Measurements from ENCODE around the gene ZMYM5.

- TF ChIP-seq ZNF324 (CRISPR knock-in tag; IDR thresholded peaks at IDR 0.05) (no peak), ETV6 (IDR thresholded peaks at IDR 0.05; ENCODE audit: borderline replicate concordance in 1 of 2, low read depth in 2 of 2, low read length in 1 of 2) (no peak), ETV6 (CRISPR knock-in tag; IDR thresholded peaks at IDR 0.05; ENCODE audit: borderline replicate concordance) (no peak), POLR2A (conservative IDR thresholded peaks at IDR 0.05) (no peak), ZNF232 (CRISPR knock-in tag; IDR thresholded peaks at IDR 0.05) (no peak), CHAMP1 (IDR thresholded peaks at IDR 0.05) (no peak)
- TF ChIP-seq, protein P1, sequence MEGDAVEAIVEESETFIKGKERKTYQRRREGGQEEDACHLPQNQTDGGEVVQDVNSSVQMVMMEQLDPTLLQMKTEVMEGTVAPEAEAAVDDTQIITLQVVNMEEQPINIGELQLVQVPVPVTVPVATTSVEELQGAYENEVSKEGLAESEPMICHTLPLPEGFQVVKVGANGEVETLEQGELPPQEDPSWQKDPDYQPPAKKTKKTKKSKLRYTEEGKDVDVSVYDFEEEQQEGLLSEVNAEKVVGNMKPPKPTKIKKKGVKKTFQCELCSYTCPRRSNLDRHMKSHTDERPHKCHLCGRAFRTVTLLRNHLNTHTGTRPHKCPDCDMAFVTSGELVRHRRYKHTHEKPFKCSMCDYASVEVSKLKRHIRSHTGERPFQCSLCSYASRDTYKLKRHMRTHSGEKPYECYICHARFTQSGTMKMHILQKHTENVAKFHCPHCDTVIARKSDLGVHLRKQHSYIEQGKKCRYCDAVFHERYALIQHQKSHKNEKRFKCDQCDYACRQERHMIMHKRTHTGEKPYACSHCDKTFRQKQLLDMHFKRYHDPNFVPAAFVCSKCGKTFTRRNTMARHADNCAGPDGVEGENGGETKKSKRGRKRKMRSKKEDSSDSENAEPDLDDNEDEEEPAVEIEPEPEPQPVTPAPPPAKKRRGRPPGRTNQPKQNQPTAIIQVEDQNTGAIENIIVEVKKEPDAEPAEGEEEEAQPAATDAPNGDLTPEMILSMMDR (IDR thresholded peaks at IDR 0.05 in 2 of 3, conservative IDR thresholded peaks at IDR 0.05 in 1 of 3; ENCODE audit: insufficient read depth in 2 of 3, low read depth in 1 of 3, low read length in 3 of 3), result no peak
Measured at GRCh38 chr13:19845758-19846157, 17.7 kb downstream of the ZMYM5 start.
